Measurements from ENCODE around the gene CEACAM18.
"Not testable (repeated sequence)": the region's sequence is repeated elsewhere in the genome, so short reads cannot be mapped to it uniquely, and the experiment has no call there.

Gene CEACAM18

DNA sequence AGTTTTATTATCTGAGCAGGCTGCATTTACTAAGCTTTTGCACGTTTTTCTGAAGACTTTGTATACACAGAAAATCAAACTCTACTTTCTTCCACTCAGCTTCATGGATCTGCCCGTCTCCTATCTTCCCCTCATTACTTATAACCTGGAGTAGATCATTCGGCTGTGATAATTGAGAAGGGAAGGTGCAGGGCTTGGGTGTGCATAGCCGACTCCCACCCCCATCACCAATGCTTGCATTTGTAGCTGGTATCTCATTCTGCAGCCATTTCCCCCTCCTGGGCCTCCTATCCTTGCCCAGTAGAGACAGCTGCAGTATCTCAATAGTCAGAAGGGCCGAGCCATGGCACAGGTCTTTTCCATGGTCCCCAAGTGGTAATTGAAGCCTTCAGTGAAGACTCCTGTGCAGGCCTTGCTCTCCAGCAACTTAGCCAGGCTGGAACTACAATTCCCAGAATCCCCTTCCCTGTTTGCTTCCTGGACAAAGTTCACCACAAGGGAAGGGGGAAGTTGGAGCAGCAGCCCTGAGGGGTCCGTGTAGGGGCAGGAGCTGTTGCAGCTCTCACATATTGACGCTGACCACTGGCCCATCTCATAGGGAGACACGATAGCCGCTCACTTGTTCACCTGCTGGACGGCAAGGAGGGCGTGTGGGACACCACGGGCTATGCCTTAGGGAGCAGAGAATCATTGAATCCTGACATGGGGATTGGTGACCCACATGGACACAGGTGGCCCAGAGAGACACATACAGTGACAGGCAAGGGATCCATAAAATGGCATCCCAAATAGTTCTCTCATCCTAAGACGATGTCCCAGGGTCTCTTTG, 18.0 kb upstream of the CEACAM18 start:
- POLR2A ChIA-PET (ENCODE audit: low non-redundant PET): interaction anchor here (0.6 kb wide), 1 partner anchor 517 kb away, joined by 3 read pairs; no protein-coding TSS in a partner anchor
- no peak overlapping the region for H3K27ac ChIP-seq
- DNase-seq (ENCODE audit: low spot score): no peak
- TF ChIP-seq, protein P1, sequence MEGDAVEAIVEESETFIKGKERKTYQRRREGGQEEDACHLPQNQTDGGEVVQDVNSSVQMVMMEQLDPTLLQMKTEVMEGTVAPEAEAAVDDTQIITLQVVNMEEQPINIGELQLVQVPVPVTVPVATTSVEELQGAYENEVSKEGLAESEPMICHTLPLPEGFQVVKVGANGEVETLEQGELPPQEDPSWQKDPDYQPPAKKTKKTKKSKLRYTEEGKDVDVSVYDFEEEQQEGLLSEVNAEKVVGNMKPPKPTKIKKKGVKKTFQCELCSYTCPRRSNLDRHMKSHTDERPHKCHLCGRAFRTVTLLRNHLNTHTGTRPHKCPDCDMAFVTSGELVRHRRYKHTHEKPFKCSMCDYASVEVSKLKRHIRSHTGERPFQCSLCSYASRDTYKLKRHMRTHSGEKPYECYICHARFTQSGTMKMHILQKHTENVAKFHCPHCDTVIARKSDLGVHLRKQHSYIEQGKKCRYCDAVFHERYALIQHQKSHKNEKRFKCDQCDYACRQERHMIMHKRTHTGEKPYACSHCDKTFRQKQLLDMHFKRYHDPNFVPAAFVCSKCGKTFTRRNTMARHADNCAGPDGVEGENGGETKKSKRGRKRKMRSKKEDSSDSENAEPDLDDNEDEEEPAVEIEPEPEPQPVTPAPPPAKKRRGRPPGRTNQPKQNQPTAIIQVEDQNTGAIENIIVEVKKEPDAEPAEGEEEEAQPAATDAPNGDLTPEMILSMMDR (conservative IDR thresholded peaks at IDR 0.05; ENCODE audit: low read depth): no peak
- CTCF ChIA-PET: interaction anchor here (0.5 kb wide), 1 partner anchor 24 kb away, joined by 4 read pairs; no protein-coding TSS in a partner anchor

- ChIA-PET CTCF (no interaction called here), POLR2A (ENCODE audit: low non-redundant PET) (no interaction called here)
- no peak overlapping the region for H3K27ac ChIP-seq
- no peak for DNase-seq (ENCODE audit: low spot score)
- TF ChIP-seq, protein P1 (conservative IDR thresholded peaks at IDR 0.05; ENCODE audit: low read depth): no peak
Measured at GRCh38 chr19:51461723-51462161, 16.6 kb upstream of the CEACAM18 start.

DNA sequence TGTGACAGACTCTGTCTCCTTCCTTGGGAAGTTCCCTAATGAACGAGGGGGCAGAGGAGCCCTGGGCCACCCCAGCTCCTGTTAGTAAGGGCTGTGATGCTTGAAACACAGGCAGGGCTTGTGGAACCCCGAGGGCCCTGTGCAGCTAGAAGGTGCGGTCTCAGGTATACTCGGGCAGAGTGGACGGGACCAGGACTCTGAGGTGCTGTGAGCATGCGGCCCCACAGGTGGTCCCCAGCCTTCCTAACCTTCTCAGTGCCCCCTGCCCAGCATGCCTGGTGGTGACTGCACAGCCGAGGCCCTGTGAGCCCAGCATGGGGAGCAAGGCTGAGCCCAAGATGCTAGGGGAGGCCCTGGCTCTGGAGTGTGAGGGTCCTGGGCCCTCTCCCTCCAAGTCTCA, 16.1 kb upstream of the CEACAM18 start:
- ChIA-PET CTCF (interaction anchor here (0.6 kb wide), 1 partner anchor 11 kb away, joined by 4 read pairs; no protein-coding TSS in a partner anchor), POLR2A (ENCODE audit: low non-redundant PET) (no interaction called here)
- H3K27ac ChIP-seq: no peak overlapping the region
- TF ChIP-seq, protein P1 (conservative IDR thresholded peaks at IDR 0.05; ENCODE audit: low read depth): no peak
- no peak for DNase-seq (ENCODE audit: low spot score)

DNA sequence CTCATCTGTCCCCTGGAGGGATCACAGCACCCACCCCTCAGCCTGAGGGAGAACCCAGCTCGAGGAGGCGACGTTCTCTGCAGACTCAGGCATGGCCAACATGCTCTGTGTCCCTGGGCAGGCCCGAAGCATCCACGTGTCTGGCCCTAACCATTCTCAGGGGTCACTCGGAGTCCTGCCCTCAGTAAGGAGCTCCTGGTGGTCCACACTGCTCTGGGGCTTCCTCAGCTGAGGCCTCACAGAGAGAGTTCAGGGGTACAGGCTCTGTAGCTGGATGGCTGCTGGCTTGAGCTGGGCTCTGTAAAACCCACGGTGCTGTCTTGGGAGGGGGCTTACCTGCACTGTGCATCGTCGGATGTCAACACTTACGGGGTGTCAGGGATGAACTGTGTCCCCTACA, 15.7 kb upstream of the CEACAM18 start:
- H3K27ac ChIP-seq: no peak overlapping the region
- DNase-seq (ENCODE audit: low spot score): no peak
- TF ChIP-seq, protein P1 (conservative IDR thresholded peaks at IDR 0.05; ENCODE audit: low read depth): no peak
- POLR2A ChIA-PET (ENCODE audit: low non-redundant PET): no interaction called here
- CTCF ChIA-PET: interaction anchor here (0.6 kb wide), 1 partner anchor 11 kb away, joined by 4 read pairs; no protein-coding TSS in a partner anchor

DNA sequence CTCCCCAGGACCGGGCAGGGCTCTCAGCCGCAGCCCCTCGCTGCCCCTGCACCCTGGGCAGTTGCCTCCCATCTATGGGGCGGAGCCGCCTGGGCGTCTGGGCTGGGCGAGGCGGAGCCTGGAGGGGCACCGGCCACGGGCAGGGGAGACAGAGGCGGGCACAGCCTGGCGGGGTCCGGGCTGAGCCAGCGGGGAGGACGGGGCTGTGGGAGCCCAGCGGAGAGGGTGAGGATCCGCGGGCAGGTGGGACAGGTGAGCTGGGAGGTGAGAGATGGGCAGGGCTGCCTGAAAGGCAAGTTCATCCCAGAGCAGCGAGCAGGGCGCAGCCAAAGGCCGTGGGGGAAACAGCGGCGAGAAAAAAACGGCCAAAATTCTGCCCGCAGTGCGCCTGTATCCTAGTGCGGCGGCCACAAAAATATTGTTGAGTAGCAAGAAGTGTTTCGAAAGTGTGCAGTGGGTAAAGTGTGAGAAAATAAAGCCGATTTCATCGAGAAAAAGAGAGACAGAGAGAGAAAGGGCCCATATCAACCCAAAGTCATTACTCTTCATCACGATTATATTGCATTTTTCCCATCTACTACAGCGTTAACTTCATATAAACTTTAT, 14.3 kb upstream of the CEACAM18 start:
- H3K27ac ChIP-seq; POLR2A ChIA-PET (ENCODE audit: low non-redundant PET); CTCF ChIA-PET; DNase-seq (ENCODE audit: low spot score): not testable (repeated sequence)

DNA sequence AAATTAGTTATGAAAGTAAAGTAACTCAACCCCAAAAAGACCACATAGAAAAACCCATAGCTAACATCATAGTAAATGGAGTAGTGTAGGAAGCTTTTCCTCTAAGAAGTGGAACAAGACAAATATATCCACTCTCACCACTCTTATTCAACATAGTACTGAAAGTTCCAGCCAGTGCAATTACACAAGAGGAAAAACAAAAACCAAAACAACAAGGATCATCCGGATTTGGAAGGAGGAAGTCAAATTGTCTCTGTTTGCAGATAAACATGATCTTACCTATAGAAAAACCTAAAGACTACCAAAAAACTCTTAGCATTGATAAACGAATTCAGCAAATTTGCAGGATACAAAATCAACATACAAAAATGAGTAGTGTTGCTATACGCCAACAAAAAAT, 11.6 kb upstream of the CEACAM18 start:
- DNase-seq (ENCODE audit: low spot score): no peak
- ChIA-PET CTCF (interaction anchor here (0.6 kb wide), 1 partner anchor 68 kb away, joined by 3 read pairs; no protein-coding TSS in a partner anchor), POLR2A (ENCODE audit: low non-redundant PET) (no interaction called here)
- no peak overlapping the region for H3K27ac ChIP-seq
- TF ChIP-seq, protein P1 (conservative IDR thresholded peaks at IDR 0.05; ENCODE audit: low read depth): no peak
